Activated T-helper 2 cell treated with anti-CD3 and anti-CD28 coated beads, Interferon-gamma antibody, Interleukin-2, Interleukin-4, amounts not matched to agents 10 μg/mL and 5 μg/mL and 100 μg/mL, durations not matched to agents 14 hours and 24 hours and 36 hours (primary cell): ENCODE measurements around the gene CHDH. TPM values are rescaled to one million over a fixed set of nuclear protein-coding genes. Genes with fewer than 3 reads are reported as not detected.

Source experiments
- DNase-seq: peaks from one replicate; pipeline ENCODE4 v3.0.0; 2021; ENCODE audit warnings: low spot score
- H3K27ac Mint-ChIP-seq: one replicate; pipeline ENCODE4 v1.8.0; 2021; ENCODE audit warnings: mixed read lengths
- H3K27me3 Mint-ChIP-seq: one replicate; pipeline ENCODE4 v1.8.0; 2021; ENCODE audit warnings: low read depth, mixed read lengths
- H3K36me3 Mint-ChIP-seq: one replicate; pipeline ENCODE4 v1.8.0; 2021; ENCODE audit warnings: low read depth, mixed read lengths
- H3K4me1 Mint-ChIP-seq: one replicate; pipeline ENCODE4 v1.8.0; 2021; ENCODE audit warnings: low read depth, mixed read lengths
- H3K4me3 Mint-ChIP-seq: one replicate; pipeline ENCODE4 v1.8.0; 2021; ENCODE audit warnings: low read depth, mild to moderate bottlenecking, moderate library complexity, mixed read lengths
- H3K9me3 Mint-ChIP-seq: one replicate; pipeline ENCODE4 v1.8.0; 2021; ENCODE audit warnings: mixed read lengths
- intact Hi-C: fragments of 100-400 bp; cut with micrococcal nuclease; formaldehyde crosslinking; loops from one replicate; pipeline ENCODE4 v1.15.1; 2023
- total RNA-seq: library from RNA; stranded (reverse); gene quantifications from 2 replicates; pipeline ENCODE4 v1.2.3, GENCODE V29; 2022

CHDH gene
- total RNA-seq, 1 donor from 2014 or later, result 10.7 TPM

DNA sequence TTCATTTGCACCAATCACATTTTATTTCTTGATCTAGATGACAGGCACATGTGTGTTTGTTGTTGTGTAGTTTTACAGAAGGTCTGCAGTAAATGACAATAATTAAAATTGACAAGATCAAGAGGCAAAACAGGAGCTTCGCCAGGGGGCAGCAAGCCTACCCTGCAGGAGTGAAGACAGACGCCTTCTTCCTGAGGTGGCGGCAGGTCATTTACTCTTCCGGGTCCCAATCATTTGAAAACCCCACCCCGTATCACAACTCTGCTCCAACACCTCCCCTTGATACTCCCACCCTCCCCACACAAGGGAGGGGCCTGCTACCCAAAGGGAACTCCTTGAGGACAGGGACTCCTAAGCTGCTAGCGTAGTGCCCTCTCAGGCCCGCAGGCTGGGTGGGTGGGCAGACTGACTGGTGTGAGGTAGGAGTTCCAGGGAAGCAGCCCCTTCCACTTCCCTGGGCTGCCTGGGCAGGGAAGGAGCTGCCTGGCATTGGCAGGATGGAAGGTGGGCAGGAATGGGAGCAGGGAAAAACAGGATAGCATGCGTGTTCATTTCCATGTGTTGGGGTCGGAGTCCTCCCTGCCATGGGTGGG is 13.1 kb downstream of the CHDH start:
- Mint-ChIP-seq H3K9me3 (no peaks in the 10 kb centered on the region), H3K27ac (no peak overlapping the region)
- intact Hi-C loops, result no loop called here

DNA sequence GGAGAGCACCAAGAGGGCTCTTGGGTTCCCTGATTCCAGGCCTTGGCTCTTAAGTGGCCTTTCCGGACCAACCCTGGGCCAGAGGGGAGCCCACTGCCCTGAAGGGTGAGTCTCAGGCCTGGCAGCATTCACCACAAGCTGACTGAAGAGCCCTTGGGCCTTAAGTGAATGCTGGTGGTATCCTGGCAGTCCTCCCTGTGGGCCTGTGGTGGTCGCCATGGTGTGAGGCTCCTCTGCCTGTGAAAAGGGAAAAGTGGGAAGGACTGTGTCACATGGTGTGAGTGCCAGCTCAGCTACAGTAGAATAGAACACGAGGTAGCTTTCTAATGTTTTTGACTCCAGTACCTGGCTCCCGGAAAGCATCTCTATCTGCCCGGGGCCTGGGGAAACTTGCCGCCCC is 15.3 kb downstream of the CHDH start:
- intact Hi-C loops, result no loop called here
- Mint-ChIP-seq H3K27me3 (peaks cover 4% of the 10 kb centered on the region), H3K36me3 (peaks cover 19% of the 10 kb centered on the region), H3K4me1 (peaks cover 15% of the 10 kb centered on the region), H3K9me3 (no peaks in the 10 kb centered on the region), H3K4me3 (no peak overlapping the region), H3K27ac (no peak overlapping the region)
- DNase-seq, result no peak

More for the DNA sequence above, 13.1 kb downstream of the CHDH start:
- Mint-ChIP-seq H3K27me3 (peaks cover 2% of the 10 kb centered on the region), H3K4me1 (peaks cover 8% of the 10 kb centered on the region), H3K4me3 (no peak overlapping the region), H3K36me3 (peaks cover 18% of the 10 kb centered on the region)
- DNase-seq, result no peak

GRCh38 chr3:53829605-53830004 is 16.6 kb downstream of the CHDH start:
- Mint-ChIP-seq H3K9me3 (no peaks in the 10 kb centered on the region), H3K4me3 (no peak overlapping the region), H3K4me1 (peaks cover 23% of the 10 kb centered on the region), H3K27ac (no peak overlapping the region), H3K36me3 (peaks cover 22% of the 10 kb centered on the region), H3K27me3 (peaks cover 4% of the 10 kb centered on the region)
- intact Hi-C loops, result no loop called here
- no peak for DNase-seq

DNA sequence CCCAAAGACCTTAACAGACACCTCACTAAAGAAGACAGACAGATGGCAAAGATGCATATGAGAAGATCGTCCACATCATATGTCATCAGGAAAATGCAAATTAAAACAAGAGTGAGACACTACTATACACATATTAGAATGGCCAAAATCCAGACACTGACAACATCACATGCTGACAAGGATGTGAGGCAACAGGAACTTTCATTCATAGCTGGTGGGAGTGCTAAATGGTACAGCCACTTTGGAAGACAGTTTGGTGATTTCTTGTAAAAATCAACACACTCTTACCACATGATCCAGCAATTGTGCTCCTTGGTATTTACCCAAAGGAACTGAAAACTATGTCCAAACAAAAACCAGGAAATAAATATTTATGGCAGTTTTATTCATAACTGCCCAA is 17.6 kb downstream of the CHDH start:
- DNase-seq, result no peak
- Mint-ChIP-seq H3K4me3 (no peak overlapping the region), H3K9me3 (no peaks in the 10 kb centered on the region), H3K36me3 (peaks cover 27% of the 10 kb centered on the region), H3K27me3 (peaks cover 4% of the 10 kb centered on the region), H3K4me1 (peaks cover 28% of the 10 kb centered on the region), H3K27ac (no peak overlapping the region)
- intact Hi-C loops, result no loop called here

GRCh38 chr3:53826048-53826447 is 20.2 kb downstream of the CHDH start:
- Mint-ChIP-seq H3K9me3 (no peaks in the 10 kb centered on the region), H3K36me3 (peaks cover 22% of the 10 kb centered on the region), H3K27ac (peak overlapping the region; percentile 14), H3K4me1 (peaks cover 28% of the 10 kb centered on the region), H3K4me3 (no peak overlapping the region), H3K27me3 (peaks cover 4% of the 10 kb centered on the region)
- intact Hi-C loops, result no loop called here
- DNase-seq, result no peak

DNA sequence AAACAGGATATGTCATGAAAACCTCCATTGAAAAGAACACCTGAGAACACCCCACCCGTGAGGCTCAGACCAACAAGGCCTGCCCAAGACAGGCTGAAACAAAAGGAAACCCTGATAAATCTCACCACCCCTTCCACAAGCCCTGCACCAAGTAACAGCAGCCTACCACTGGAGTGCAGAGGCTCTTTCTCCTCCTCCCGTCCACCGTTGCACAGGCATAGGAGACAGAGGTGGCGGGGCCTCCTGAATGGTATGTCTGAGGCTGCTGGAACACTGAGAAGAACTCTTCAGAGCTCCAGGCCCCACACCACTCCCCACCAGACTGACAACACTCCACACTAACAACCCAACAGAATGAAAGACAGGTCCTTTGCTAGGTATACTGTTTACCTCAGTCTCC is 21.4 kb downstream of the CHDH start:
- intact Hi-C loops, result no loop called here
- peaks cover 28% of the 10 kb centered on the region for H3K4me1 Mint-ChIP-seq
- peaks cover 4% of the 10 kb centered on the region for H3K27me3 Mint-ChIP-seq
- H3K27ac Mint-ChIP-seq, result no peak overlapping the region
- H3K36me3 Mint-ChIP-seq, result peaks cover 17% of the 10 kb centered on the region
- H3K4me3 Mint-ChIP-seq, result no peak overlapping the region
- H3K9me3 Mint-ChIP-seq, result no peaks in the 10 kb centered on the region
- no peak for DNase-seq

DNA sequence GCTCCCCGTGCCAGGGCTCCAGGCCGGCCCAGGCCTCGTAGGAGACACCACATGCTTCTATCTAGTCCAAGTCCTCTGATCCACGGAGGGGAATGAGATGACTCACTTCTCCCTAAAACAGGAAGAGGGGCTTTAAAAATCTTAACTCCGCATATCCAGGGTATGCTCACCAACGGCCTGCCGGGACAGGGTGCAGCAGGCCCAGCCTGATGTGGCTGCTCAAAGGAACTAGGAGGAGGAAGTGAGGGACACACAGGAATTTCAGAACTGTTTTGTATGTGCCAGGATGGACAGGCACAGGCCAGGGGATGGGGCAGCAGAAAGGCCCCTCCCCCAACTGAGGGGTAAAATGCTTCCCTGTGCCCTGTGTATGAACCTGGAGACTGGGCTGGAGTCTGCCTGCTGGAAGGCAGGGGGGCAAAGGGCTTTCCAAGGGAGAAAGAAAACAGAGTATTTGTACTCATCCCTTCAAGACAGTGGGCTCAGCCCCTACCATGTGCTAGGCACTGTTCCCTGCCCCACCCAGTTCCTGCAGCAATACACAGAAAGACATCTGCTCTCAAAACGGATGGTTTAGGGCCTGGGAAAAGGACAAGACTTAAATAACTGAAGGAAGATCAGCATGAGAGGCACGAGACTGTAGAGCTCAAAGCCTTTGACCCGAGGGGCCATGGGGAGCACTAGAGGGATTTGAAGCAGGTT is 22.1 kb downstream of the CHDH start:
- Mint-ChIP-seq H3K4me3 (no peak overlapping the region), H3K9me3 (no peaks in the 10 kb centered on the region), H3K27me3 (peaks cover 4% of the 10 kb centered on the region), H3K4me1 (peaks cover 28% of the 10 kb centered on the region), H3K36me3 (peaks cover 17% of the 10 kb centered on the region), H3K27ac (no peak overlapping the region)
- no peak for DNase-seq
- intact Hi-C loops, result no loop called here

DNA sequence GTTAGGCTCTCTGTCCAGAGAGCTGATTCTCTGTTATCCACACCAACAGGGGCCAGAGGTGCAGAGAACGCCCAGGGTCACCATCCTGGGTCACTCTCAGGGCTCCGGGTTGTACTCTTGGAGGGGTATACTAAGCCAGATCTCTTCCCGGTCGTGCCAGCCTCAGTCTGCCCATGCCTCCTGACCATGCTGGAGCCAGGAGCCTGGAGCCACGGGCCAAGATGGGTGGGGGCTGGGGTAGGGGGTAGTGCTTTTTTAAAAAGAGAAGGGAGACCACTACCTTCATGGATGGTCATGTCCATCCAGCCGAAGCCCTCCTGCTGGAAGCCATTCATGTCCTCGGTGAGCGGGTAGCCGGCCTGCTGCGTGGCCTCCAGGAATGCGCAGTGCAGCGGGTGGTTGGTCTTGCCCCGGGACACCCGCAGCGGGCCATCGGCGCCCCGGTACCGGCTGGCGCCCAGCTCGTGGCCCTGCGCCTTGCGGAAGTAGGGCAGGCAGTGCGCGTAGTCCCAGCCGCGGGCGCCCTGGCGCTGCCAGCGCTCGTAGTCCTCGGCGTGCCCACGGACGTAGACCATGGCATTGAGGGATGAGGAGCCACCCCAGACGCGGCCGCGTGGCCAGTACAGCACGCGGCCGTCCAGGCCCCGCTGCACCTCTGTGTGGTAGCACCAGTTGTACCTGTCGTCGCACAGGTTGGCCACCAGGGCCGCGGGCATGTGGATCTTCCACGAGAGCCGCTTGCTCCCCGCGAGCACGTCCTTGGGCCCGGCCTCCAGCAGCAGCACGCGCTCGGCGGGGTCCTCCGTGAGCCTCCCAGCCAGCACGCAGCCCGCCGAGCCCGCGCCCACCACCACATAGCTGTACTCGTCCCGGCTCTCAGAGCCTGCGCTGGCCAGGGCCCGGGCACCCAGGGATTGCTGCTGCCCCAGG is 22.9 kb downstream of the CHDH start:
- H3K27me3 Mint-ChIP-seq, result peaks cover 3% of the 10 kb centered on the region
- H3K4me1 Mint-ChIP-seq, result peaks cover 28% of the 10 kb centered on the region
- intact Hi-C loops, result no loop called here
- no peak overlapping the region for H3K4me3 Mint-ChIP-seq
- H3K36me3 Mint-ChIP-seq, result peaks cover 17% of the 10 kb centered on the region
- no peak overlapping the region for H3K27ac Mint-ChIP-seq
- no peak for DNase-seq
- H3K9me3 Mint-ChIP-seq, result no peaks in the 10 kb centered on the region

- intact Hi-C loops, result no loop called here
- H3K27me3 Mint-ChIP-seq, result peaks cover 5% of the 10 kb centered on the region
- H3K9me3 Mint-ChIP-seq, result no peaks in the 10 kb centered on the region
- H3K4me1 Mint-ChIP-seq, result peaks cover 31% of the 10 kb centered on the region
- H3K4me3 Mint-ChIP-seq, result no peak overlapping the region
- peaks cover 21% of the 10 kb centered on the region for H3K36me3 Mint-ChIP-seq
- no peak for DNase-seq
- no peak overlapping the region for H3K27ac Mint-ChIP-seq
Observed at GRCh38 chr3:53822331-53822741, 23.9 kb downstream of the CHDH start.

GRCh38 chr3:53821631-53822121 is 24.5 kb downstream of the CHDH start:
- no peak overlapping the region for H3K27ac Mint-ChIP-seq
- DNase-seq, result no peak
- peaks cover 5% of the 10 kb centered on the region for H3K27me3 Mint-ChIP-seq
- peaks cover 18% of the 10 kb centered on the region for H3K36me3 Mint-ChIP-seq
- intact Hi-C loops, result no loop called here
- H3K4me3 Mint-ChIP-seq, result no peak overlapping the region
- H3K9me3 Mint-ChIP-seq, result no peaks in the 10 kb centered on the region
- peaks cover 31% of the 10 kb centered on the region for H3K4me1 Mint-ChIP-seq

- peaks cover 2% of the 10 kb centered on the region for H3K27me3 Mint-ChIP-seq
Observed at GRCh38 chr3:53820756-53821580, 25.3 kb downstream of the CHDH start.

GRCh38 chr3:53820084-53820483 is 26.1 kb downstream of the CHDH start:
- Mint-ChIP-seq H3K9me3 (no peaks in the 10 kb centered on the region), H3K27ac (no peak overlapping the region), H3K4me1 (peaks cover 16% of the 10 kb centered on the region), H3K27me3 (peaks cover 2% of the 10 kb centered on the region), H3K4me3 (no peak overlapping the region), H3K36me3 (peaks cover 16% of the 10 kb centered on the region)
- intact Hi-C loops, result no loop called here
- DNase-seq, result no peak

More at GRCh38 chr3:53820756-53821580, 25.3 kb downstream of the CHDH start:
- no peak overlapping the region for H3K4me3 Mint-ChIP-seq
- no peaks in the 10 kb centered on the region for H3K9me3 Mint-ChIP-seq
- H3K27ac Mint-ChIP-seq, result no peak overlapping the region
- DNase-seq, result no peak
- H3K36me3 Mint-ChIP-seq, result peaks cover 18% of the 10 kb centered on the region
- intact Hi-C loops, result no loop called here
- peaks cover 25% of the 10 kb centered on the region for H3K4me1 Mint-ChIP-seq
